GM10266 (cell line): ENCODE results near the gene DNAAF8.

ENCODE experiments used
- DNase-seq: peaks from one replicate; pipeline ENCODE4 v3.0.0; 2012; ENCODE audit errors: extremely low spot score
- TF ChIP-seq, protein P1 (sequence below): IDR thresholded peaks from 2 replicates; pipeline ENCODE4 v1.5.1; 2012; ENCODE audit warnings: mild to moderate bottlenecking, low read depth; ENCODE audit not compliant: control insufficient read depth, insufficient read depth; ENCODE audit errors: missing control alignments

DNAAF8 gene

GRCh38 chr16:4787068-4787467, 52.7 kb downstream of the DNAAF8 start:
- no peak for DNase-seq
- TF ChIP-seq, protein P1, sequence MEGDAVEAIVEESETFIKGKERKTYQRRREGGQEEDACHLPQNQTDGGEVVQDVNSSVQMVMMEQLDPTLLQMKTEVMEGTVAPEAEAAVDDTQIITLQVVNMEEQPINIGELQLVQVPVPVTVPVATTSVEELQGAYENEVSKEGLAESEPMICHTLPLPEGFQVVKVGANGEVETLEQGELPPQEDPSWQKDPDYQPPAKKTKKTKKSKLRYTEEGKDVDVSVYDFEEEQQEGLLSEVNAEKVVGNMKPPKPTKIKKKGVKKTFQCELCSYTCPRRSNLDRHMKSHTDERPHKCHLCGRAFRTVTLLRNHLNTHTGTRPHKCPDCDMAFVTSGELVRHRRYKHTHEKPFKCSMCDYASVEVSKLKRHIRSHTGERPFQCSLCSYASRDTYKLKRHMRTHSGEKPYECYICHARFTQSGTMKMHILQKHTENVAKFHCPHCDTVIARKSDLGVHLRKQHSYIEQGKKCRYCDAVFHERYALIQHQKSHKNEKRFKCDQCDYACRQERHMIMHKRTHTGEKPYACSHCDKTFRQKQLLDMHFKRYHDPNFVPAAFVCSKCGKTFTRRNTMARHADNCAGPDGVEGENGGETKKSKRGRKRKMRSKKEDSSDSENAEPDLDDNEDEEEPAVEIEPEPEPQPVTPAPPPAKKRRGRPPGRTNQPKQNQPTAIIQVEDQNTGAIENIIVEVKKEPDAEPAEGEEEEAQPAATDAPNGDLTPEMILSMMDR: no peak

DNA sequence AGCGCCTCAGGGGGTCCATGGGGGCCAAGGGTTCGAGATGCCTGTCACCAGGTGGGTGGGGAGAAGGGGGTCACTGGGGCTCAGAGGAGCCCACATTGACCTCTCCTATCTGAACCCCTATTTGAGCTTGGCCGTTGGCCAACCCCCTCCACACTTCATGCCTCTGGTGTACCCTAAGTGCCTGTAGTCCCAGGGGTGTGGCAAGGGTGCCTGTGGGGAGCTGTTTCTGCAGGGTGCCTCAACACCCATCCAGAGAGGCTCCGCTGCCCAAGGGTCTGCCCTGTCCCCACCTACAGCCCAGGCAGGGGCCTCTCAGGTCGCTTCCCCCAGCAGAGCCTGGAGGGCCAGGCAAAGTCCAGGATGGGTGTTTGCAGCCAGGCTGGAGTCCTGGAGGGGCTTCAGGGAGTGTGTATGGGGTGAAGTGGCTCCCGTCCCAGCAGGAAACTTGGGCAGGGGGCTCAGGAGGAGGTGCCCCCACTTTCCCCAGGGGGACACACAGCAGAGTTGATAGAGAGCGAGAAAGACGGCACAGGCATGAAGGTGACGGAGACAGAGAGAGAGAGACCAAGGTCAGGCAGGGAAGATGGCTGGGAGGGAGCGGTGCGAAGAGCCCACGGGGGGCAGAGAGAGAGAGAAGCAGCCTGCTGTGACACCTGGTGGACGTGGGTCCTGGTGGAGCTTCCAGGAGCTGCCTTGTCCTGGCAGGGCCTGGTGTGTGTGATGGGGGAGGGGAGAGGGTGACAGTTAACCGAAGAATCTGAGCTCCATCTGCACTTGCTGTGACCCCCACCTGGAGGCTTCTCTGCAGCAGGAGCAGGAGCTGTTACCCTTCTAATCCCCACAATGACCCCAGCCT, 53.5 kb downstream of the DNAAF8 start, which contains the start of gene SEPTIN12:
Gene SEPTIN12 (minus strand): TSS at position 719 of the 856 bp plus-strand sequence. CDS start 700 bp downstream, at position 19.
- TF ChIP-seq, protein P1: no peak
- no peak for DNase-seq

- no peak for DNase-seq
- TF ChIP-seq, protein P1: no peak
Observed at GRCh38 chr16:4788489-4788889, 54.2 kb downstream of the DNAAF8 start.

- TF ChIP-seq, protein P1: no peak
- no peak for DNase-seq
Observed at GRCh38 chr16:4788910-4789309, 54.6 kb downstream of the DNAAF8 start.

- DNase-seq: no peak
- TF ChIP-seq, protein P1: no peak
Observed at GRCh38 chr16:4790261-4790660, 55.9 kb downstream of the DNAAF8 start.

- TF ChIP-seq, protein P1: no peak
- no peak for DNase-seq
Observed at GRCh38 chr16:4790871-4791270, 56.5 kb downstream of the DNAAF8 start.

DNA sequence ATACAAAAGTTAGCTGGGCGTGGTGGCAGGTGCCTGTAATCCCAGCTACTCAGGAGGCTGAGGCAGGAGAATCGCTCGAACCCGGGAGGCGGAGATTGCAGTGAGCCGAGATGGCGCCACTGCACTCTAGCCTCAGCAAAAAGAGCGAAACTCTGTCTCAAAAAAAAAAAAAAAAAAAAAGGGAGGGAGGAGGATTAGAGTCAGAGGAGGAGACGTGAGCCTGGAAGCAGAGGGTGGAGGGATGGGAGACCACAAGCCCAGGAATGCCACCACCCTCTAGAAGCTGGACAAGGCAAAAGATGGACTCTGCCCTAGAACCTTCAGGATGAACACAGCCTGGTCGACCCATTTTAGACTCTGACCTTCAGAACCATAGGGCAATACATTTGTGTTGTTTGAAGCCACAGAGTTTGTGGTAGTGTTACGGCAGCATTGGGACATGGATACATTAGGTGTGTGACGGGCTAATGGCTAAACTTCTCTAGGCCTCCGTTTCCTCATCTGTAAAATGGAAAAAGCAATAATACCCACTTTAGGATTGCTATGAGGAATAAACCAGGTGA, 58.7 kb downstream of the DNAAF8 start:
- TF ChIP-seq, protein P1: no peak
- no peak for DNase-seq
